HCT116 (cell line): Measurements from ENCODE around the gene SH3TC1. TPM values are rescaled to one million over a fixed set of nuclear protein-coding genes. Genes with fewer than 3 reads are reported as not detected.

Source experiments
- ATAC-seq: fragments of 200-7000 bp; cut with Tn5 transposase; 2 replicates; pipeline ENCODE4 v1.9.1; 2020; ENCODE audit warnings: mild to moderate bottlenecking, moderate library complexity
- BruUV-seq: library from RNA; stranded (reverse); fragments of 400-500 nt; replicated peaks from 2 replicates; lab custom pipeline; 2021; lab: Mats Ljungman, UMichigan
- CTCF ChIA-PET: fragments of 300-600 bp; sonication (Branson Sonifier 250); formaldehyde crosslinking; loops from one replicate; lab custom pipeline; 2021; ENCODE audit warnings: antibody characterized with exemption; lab: Charles Lee
- POLR2A ChIA-PET: fragments of 300-600, 350-600 bp; sonication (Branson Sonifier 250); formaldehyde crosslinking; loops from one replicate; lab custom pipeline; 2021; ENCODE audit warnings: antibody characterized with exemption; lab: Charles Lee
- RAD21 ChIA-PET, 2 experiments: fragments of 300-600 bp; sonication (Branson Sonifier 250); formaldehyde crosslinking; loops; one replicate each; lab custom pipeline; 2023; ENCODE audit warnings: low total read pairs in 2 of 2; ENCODE audit not compliant: uncharacterized antibody in 2 of 2, unreplicated experiment in 2 of 2, low non-redundant PET in 1 of 2; lab: Charles Lee
- DNase-seq: peaks from one replicate; pipeline ENCODE4 v3.0.0-alpha.2; 2010; ENCODE audit warnings: low read depth, low spot score
- H2AFZ ChIP-seq: fragments of 200-600 bp; shearing (Covaris generic), sonication (generic); 2 replicates; pipeline ENCODE4 v1.6.1; 2017; ENCODE audit warnings: low read depth, mixed run types, mixed read lengths, antibody characterized with exemption, low read length; ENCODE audit not compliant: poor library complexity, severe bottlenecking
- H3K27ac ChIP-seq: 2 replicates; pipeline ENCODE4 v1.5.1; 2012; ENCODE audit warnings: low read depth, low read length
- H3K27me3 ChIP-seq: fragments of 200-600 bp; sonication (generic); 2 replicates; pipeline ENCODE4 v1.6.1; 2016; ENCODE audit warnings: mixed run types, low read length, mixed read lengths; ENCODE audit not compliant: insufficient read depth
- H3K36me3 ChIP-seq, 2 experiments: fragments of 200-500 bp in 1 of 2; fragments of 200-600 bp in 1 of 2; sonication (Bioruptor generic) in 1 of 2; sonication (generic) in 1 of 2; 2 replicates each; pipeline versions ENCODE4 v1.5.1 to v1.6.1; 2014 to 2016; ENCODE audit warnings: low read length in 2 of 2, inconsistent platforms in 1 of 2, mixed read lengths in 1 of 2, mixed run types in 1 of 2; ENCODE audit not compliant: insufficient read depth in 2 of 2, control insufficient read depth in 1 of 2
- H3K4me1 ChIP-seq, 2 experiments: fragments of 200-600 bp in 1 of 2; sonication (generic) in 1 of 2; 2 replicates each; pipeline versions ENCODE4 v1.5.1 to v1.6.1; 2012 to 2017; ENCODE audit warnings: low read length in 2 of 2, inconsistent platforms in 1 of 2, mild to moderate bottlenecking in 1 of 2, mixed read lengths in 1 of 2, mixed run types in 1 of 2, moderate library complexity in 1 of 2; ENCODE audit not compliant: insufficient read depth in 2 of 2, control insufficient read depth in 1 of 2
- H3K4me2 ChIP-seq: fragments of 200-600 bp; sonication (generic); 2 replicates; pipeline ENCODE4 v1.6.1; 2017; ENCODE audit warnings: mixed run types, low read length, mixed read lengths
- H3K4me3 ChIP-seq, 2 experiments: fragments of 200-600 bp in 1 of 2; sonication (generic) in 1 of 2; replicated peaks in 1 of 2; 2 replicates each; pipeline ENCODE4 v1.5.1; 2011 to 2016; ENCODE audit warnings: low read length in 2 of 2, control low read depth in 1 of 2, low read depth in 1 of 2, mild to moderate bottlenecking in 1 of 2, mixed read lengths in 1 of 2, mixed run types in 1 of 2
- H3K79me2 ChIP-seq: fragments of 200-600 bp; sonication (generic); 2 replicates; pipeline ENCODE4 v1.6.1; 2017; ENCODE audit warnings: mild to moderate bottlenecking, mixed run types, low read length, moderate library complexity, mixed read lengths; ENCODE audit not compliant: insufficient read depth
- H3K9ac ChIP-seq: fragments of 200-600 bp; sonication (generic); 2 replicates; pipeline ENCODE4 v1.6.1; 2016; ENCODE audit warnings: low read length, mixed read lengths
- H3K9me2 ChIP-seq: fragments of 200-600 bp; sonication (generic), shearing (Covaris generic); 2 replicates; pipeline ENCODE4 v1.6.1; 2017; ENCODE audit warnings: mixed run types, mild to moderate bottlenecking, moderate library complexity; ENCODE audit not compliant: insufficient read depth
- H3K9me3 ChIP-seq, 2 experiments: fragments of 200-500 bp in 1 of 2; fragments of 200-600 bp in 1 of 2; sonication (Bioruptor generic) in 1 of 2; sonication (generic) in 1 of 2; 2 replicates each; pipeline ENCODE4 v1.6.1; 2014 to 2017; ENCODE audit warnings: low read length in 2 of 2, mixed read lengths in 2 of 2, inconsistent platforms in 1 of 2, low read depth in 1 of 2, mild to moderate bottlenecking in 1 of 2, mixed run types in 1 of 2, moderate library complexity in 1 of 2; ENCODE audit not compliant: control insufficient read depth in 1 of 2, insufficient read depth in 1 of 2
- H4K20me1 ChIP-seq: fragments of 200-600 bp; sonication (generic), shearing (Covaris generic); 2 replicates; pipeline ENCODE4 v1.6.1; 2017; ENCODE audit warnings: mixed run types, mild to moderate bottlenecking, moderate library complexity; ENCODE audit not compliant: insufficient read depth
- EGR1 ChIP-seq: IDR thresholded peaks from 2 replicates; pipeline ENCODE4 v1.6.1; 2012; ENCODE audit warnings: low read depth
- EZH2phosphoT487 ChIP-seq: fragments of 200-600 bp; IDR thresholded peaks from 2 replicates; pipeline ENCODE4 v1.6.1; 2018; ENCODE audit warnings: antibody characterized with exemption, borderline replicate concordance
- FOSL1 ChIP-seq: IDR thresholded peaks from 2 replicates; pipeline ENCODE4 v1.6.1; 2012; ENCODE audit warnings: low read depth
- JUND ChIP-seq: IDR thresholded peaks from 2 replicates; pipeline ENCODE4 v1.6.1; 2012
- POLR2A ChIP-seq: IDR thresholded peaks from 2 replicates; pipeline ENCODE4 v1.7.0; 2011; ENCODE audit warnings: borderline replicate concordance; ENCODE audit not compliant: insufficient read depth, insufficient read length; ENCODE audit errors: extremely low read depth
- RAD21 ChIP-seq: IDR thresholded peaks from 2 replicates; pipeline ENCODE4 v1.6.1; 2012; ENCODE audit warnings: low read depth, mild to moderate bottlenecking
- SIN3A ChIP-seq: IDR thresholded peaks from 2 replicates; pipeline ENCODE4 v1.6.1; 2012; ENCODE audit warnings: low read depth
- SRF ChIP-seq: IDR thresholded peaks from 2 replicates; pipeline ENCODE4 v1.6.1; 2012; ENCODE audit warnings: low read depth
- TCF7L2 ChIP-seq: IDR thresholded peaks from 2 replicates; pipeline ENCODE4 v1.7.0; 2011; ENCODE audit warnings: borderline replicate concordance, inconsistent platforms; ENCODE audit not compliant: insufficient read depth, insufficient read length; ENCODE audit errors: extremely low read depth
- ZFX ChIP-seq: fragments of 450-650 bp; IDR thresholded peaks from 2 replicates; pipeline ENCODE4 v1.6.1; 2017
- ZNF274 ChIP-seq: fragments of 200-500 bp; sonication (Bioruptor generic); IDR thresholded peaks from 2 replicates; pipeline ENCODE4 v1.6.1; 2014; ENCODE audit warnings: mild to moderate bottlenecking, low read depth, low read length, inconsistent platforms
- intact Hi-C: fragments of 100-400 bp; cut with micrococcal nuclease; formaldehyde crosslinking; loops from 2 replicates; pipeline ENCODE4 v1.10.0; 2022
- total RNA-seq: library from RNA; stranded (reverse); gene quantifications from one replicate; pipeline ENCODE4 v1.2.1, GENCODE V29; 2021; ENCODE audit not compliant: unreplicated experiment
- TF ChIP-seq, protein P1 (sequence below): IDR thresholded peaks from 2 replicates; pipeline ENCODE4 v1.6.1; 2012
- TF ChIP-seq, protein P2 (sequence below): IDR thresholded peaks from 2 replicates; pipeline ENCODE4 v1.6.1; 2011; ENCODE audit warnings: mild to moderate bottlenecking, low read length, moderate library complexity; ENCODE audit not compliant: insufficient replicate concordance; ENCODE audit errors: extremely low read depth

The SH3TC1 gene
- total RNA-seq, 1 experiment from 2014 or later, result 12.5 TPM

DNA sequence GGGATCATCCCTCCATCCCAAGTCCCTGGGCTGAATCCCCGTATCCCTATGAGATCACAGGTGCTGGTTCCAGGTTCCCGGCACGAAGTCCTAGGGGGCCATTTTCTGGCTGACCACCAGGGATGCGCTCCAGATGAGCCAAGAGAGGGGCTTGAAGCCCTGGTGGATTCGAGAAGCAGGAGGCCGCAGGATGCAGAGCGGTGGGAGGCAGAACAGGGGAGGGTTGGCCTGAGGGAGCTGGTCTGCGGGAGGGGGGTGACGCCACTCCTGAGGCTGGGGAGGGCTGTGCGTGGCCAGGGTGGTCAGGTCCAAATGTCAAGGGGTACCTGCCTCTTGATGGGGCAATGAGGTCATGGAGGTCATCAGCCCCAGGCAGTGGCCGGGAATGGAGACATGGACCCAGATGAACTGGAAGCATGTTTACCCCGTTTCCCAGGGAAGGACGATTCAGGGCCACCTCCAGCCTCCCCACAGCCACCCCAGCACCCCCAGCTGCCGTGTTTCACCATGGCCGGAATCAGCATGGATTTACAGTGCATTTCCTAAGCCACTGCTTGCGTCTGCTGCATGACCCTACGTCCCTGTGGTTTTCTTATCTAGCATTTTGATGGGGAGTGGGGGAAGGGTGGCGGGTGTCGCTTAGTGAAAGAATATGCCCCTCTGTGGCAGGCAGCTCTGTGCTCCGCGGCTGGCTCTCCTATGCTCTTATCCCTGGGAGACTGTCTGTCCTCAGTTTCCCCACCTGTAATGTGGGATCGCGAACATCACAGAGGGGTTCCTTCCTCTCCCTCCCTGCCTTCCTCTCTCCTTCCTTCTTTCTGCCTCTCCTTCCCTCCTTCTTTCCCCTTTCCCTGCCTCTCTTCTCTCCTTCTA is 53.4 kb downstream of the SH3TC1 start:
- RAD21 ChIA-PET, result no interaction called here
- intact Hi-C loops, result no loop called here
- CTCF ChIA-PET, result no interaction called here
- no peaks in the 10 kb centered on the region for H3K27me3 ChIP-seq
- H4K20me1 ChIP-seq, result no peaks in the 10 kb centered on the region
- no peak overlapping the region for H2AFZ ChIP-seq
- no peak overlapping the region for H3K9ac ChIP-seq
- H3K36me3 ChIP-seq, result no peaks in the 10 kb centered on the region
- POLR2A ChIA-PET, result no interaction called here
- H3K79me2 ChIP-seq, result no peaks in the 10 kb centered on the region
- no peaks in the 10 kb centered on the region for H3K4me1 ChIP-seq
- H3K4me3 ChIP-seq, result no peak overlapping the region
- no peak overlapping the region for H3K27ac ChIP-seq
- DNase-seq, result no peak
- H3K9me2 ChIP-seq, result no peaks in the 10 kb centered on the region
- no peaks in the 10 kb centered on the region for H3K9me3 ChIP-seq
- no peak overlapping the region for H3K4me2 ChIP-seq
- TF ChIP-seq, protein P1, sequence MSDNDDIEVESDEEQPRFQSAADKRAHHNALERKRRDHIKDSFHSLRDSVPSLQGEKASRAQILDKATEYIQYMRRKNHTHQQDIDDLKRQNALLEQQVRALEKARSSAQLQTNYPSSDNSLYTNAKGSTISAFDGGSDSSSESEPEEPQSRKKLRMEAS, result no peak
- TF ChIP-seq RAD21 (no peak), POLR2A (no peak)
- ATAC-seq, result no peak
- BruUV-seq, result no TSS peak

DNA sequence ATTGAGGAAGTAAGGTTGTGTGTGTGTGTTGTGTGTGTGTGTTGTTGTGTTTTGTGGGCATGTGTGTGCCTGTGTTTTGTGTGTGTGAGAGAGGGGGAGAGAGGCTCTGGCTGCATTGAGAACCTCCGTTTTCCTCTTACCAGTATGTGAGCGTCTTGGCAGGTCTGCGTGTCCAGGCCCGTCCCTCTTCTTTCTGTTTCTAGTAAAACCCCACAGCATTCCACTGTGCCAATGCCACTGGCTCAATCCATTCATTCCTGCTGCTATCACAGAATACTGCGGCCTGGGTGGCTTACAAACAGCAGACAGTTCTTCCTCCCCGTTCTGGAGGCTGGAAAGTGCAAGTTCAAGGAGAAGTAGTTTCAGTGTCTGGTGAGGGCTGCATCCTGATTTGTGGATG is 55.0 kb downstream of the SH3TC1 start:
- no peaks in the 10 kb centered on the region for H4K20me1 ChIP-seq
- DNase-seq (no peak), ATAC-seq (no peak)
- H3K4me2 ChIP-seq, result no peak overlapping the region
- ChIA-PET CTCF (no interaction called here), POLR2A (no interaction called here), RAD21 (no interaction called here)
- no peak overlapping the region for H3K27ac ChIP-seq
- no peaks in the 10 kb centered on the region for H3K27me3 ChIP-seq
- no peak overlapping the region for H3K4me3 ChIP-seq
- H3K79me2 ChIP-seq, result no peaks in the 10 kb centered on the region
- H3K4me1 ChIP-seq, result no peaks in the 10 kb centered on the region
- TF ChIP-seq FOSL1 (no peak), RAD21 (no peak), TCF7L2 (no peak), EZH2phosphoT487 (no peak), SIN3A (no peak), EGR1 (no peak), SRF (no peak), ZNF274 (no peak), JUND (no peak), ZFX (no peak)
- TF ChIP-seq, protein P2, sequence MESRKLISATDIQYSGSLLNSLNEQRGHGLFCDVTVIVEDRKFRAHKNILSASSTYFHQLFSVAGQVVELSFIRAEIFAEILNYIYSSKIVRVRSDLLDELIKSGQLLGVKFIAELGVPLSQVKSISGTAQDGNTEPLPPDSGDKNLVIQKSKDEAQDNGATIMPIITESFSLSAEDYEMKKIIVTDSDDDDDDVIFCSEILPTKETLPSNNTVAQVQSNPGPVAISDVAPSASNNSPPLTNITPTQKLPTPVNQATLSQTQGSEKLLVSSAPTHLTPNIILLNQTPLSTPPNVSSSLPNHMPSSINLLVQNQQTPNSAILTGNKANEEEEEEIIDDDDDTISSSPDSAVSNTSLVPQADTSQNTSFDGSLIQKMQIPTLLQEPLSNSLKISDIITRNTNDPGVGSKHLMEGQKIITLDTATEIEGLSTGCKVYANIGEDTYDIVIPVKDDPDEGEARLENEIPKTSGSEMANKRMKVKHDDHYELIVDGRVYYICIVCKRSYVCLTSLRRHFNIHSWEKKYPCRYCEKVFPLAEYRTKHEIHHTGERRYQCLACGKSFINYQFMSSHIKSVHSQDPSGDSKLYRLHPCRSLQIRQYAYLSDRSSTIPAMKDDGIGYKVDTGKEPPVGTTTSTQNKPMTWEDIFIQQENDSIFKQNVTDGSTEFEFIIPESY, result no peak
- no peaks in the 10 kb centered on the region for H3K9me3 ChIP-seq
- H3K9me2 ChIP-seq, result no peaks in the 10 kb centered on the region
- intact Hi-C loops, result no loop called here
- no peak overlapping the region for H3K9ac ChIP-seq
- H3K36me3 ChIP-seq, result no peaks in the 10 kb centered on the region
- no peak overlapping the region for H2AFZ ChIP-seq
- no TSS peak for BruUV-seq
